DOHH2 (cell line): ENCODE measurements around the gene RAVER1.

Source experiments
- EZH2phosphoT487 ChIP-seq: fragments of 200-600 bp; sonication (generic); IDR thresholded peaks from 2 replicates; pipeline ENCODE4 v1.6.1; 2017; ENCODE audit warnings: borderline replicate concordance, mild to moderate bottlenecking, antibody characterized with exemption, low read length, moderate library complexity, mixed read lengths
- TF ChIP-seq, protein P1 (sequence below): fragments of 200-600 bp; sonication (generic); IDR thresholded peaks from one replicate; pipeline ENCODE4 v1.5.1; 2014; ENCODE audit warnings: antibody characterized with exemption, mild to moderate bottlenecking, low read depth, low read length; ENCODE audit not compliant: poor library complexity, severe bottlenecking

DNA sequence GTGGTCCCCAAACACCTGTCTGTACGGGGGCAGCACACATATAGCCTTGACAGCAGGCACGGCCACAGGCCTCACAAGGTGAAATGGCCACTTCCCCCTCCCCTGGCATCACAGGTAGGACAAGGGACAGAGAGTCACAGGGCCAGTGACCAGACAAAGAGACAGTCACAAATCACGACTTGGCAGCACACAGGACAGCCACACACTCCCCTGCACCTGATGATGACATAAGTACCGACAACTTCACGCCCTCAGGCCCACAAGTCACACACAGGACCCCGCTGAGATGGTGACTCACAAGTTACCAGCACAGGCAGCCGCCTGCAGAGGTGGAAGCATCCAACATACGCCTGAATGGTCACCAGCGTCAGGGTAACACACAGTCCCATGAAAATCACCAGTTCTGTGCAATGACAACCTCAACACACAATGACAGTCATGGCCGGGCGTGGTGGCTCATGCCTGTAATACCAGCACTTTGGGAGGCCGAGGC lies 30.5 kb upstream of the RAVER1 start:
- TF ChIP-seq, protein P1, sequence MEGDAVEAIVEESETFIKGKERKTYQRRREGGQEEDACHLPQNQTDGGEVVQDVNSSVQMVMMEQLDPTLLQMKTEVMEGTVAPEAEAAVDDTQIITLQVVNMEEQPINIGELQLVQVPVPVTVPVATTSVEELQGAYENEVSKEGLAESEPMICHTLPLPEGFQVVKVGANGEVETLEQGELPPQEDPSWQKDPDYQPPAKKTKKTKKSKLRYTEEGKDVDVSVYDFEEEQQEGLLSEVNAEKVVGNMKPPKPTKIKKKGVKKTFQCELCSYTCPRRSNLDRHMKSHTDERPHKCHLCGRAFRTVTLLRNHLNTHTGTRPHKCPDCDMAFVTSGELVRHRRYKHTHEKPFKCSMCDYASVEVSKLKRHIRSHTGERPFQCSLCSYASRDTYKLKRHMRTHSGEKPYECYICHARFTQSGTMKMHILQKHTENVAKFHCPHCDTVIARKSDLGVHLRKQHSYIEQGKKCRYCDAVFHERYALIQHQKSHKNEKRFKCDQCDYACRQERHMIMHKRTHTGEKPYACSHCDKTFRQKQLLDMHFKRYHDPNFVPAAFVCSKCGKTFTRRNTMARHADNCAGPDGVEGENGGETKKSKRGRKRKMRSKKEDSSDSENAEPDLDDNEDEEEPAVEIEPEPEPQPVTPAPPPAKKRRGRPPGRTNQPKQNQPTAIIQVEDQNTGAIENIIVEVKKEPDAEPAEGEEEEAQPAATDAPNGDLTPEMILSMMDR: no peak
- TF ChIP-seq EZH2phosphoT487: no peak
